ENCODE measurements around the gene COL24A1.

COL24A1 gene

DNA sequence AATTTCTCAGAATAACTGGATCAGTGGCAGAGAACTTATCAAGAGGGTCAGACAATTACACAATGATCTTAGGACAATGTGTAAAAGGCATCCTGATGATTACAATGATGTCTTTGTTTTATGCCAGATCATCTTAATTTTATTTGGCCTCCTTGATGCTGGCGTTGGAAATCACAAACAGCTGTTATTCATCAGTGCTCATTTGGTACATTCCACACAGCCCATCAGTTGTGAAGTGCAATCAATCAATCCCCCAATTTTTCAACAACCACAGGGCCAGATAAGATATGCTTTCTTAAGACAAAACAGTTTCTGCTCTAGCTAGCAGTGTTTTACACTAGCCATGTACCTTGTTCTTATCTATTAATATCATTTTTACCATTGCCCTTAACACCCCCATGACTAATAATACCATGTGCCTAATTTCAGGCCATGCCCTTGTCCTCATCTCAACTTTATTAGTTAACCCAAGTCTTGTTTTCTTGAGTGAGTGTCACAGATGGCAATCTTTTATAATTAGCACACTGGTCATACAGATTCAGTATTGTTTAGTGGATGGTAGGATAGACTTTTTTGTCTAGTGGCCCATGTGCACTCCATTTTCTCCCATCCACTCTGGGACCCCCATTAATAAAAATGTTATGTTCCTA lies 40.8 kb upstream of the COL24A1 start:
- H2AK5ac ChIP-seq (ENCODE audit: low read length): no peak overlapping the region
- H2BK15ac ChIP-seq (replicated peaks; ENCODE audit: low read depth): no peak overlapping the region
- no peaks in the 10 kb centered on the region for H3K4me1 ChIP-seq (ENCODE audit: control insufficient read depth, low read depth, low read length)
- H3K27ac ChIP-seq (ENCODE audit: low read depth, low read length): no peak overlapping the region
- no peak overlapping the region for H4K5ac ChIP-seq (ENCODE audit: low read length)
- no peak overlapping the region for H4K8ac ChIP-seq (ENCODE audit: low read depth, low read length)
- H3K4me2 ChIP-seq (ENCODE audit: low read length): no peak overlapping the region
- H3K4me3 ChIP-seq (ENCODE audit: low read length): no peak overlapping the region
- no peak overlapping the region for H3K56ac ChIP-seq (ENCODE audit: low read length)
- no peaks in the 10 kb centered on the region for H3K36me3 ChIP-seq (ENCODE audit: control insufficient read depth, insufficient read depth, low read length)
- no peak overlapping the region for H3K4ac ChIP-seq (ENCODE audit: low read depth, low read length)
- H2BK5ac ChIP-seq (ENCODE audit: low read length): no peak overlapping the region
- no peaks in the 10 kb centered on the region for H3K79me1 ChIP-seq (ENCODE audit: low read length)
- H3K23ac ChIP-seq (ENCODE audit: low read length): no peak overlapping the region
- H3K18ac ChIP-seq (ENCODE audit: low read length): no peak overlapping the region
- H3K9ac ChIP-seq (ENCODE audit: low read length): no peak overlapping the region
- no CpG with 5 or more reads among the region's 1 CpG for WGBS (ENCODE audit: extremely low coverage, insufficient coverage, low lambda C conversion rate)
- H3K79me2 ChIP-seq (ENCODE audit: control insufficient read depth, insufficient read depth, low read length): no peaks in the 10 kb centered on the region
- no peaks in the 10 kb centered on the region for H3K27me3 ChIP-seq (ENCODE audit: insufficient read depth, low read length, poor library complexity)
- DNase-seq: no peak
- no peak overlapping the region for H2BK120ac ChIP-seq (ENCODE audit: low read depth, low read length)

DNA sequence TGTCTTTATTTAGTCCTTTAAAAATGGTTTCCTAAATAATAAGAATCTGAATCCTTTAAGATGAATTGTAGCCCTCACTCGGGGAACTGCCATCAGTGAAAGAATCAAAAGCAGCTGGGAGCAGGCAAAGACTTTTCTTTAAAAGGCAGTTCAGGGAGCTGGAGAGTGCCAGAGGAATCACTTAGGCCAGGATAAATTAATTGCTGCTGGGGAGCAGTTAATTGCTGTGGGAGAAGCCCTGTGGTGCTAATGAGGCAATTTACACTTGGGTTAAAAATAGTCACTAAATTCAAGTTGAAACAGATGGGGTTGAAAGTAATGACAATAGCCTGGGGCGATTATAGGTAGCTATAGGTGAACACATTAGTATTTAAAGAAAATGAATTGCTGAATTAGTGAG lies 38.7 kb upstream of the COL24A1 start:
- DNase-seq: peak; percentile 39
- H3K4me2 ChIP-seq (ENCODE audit: low read length): no peak overlapping the region
- no peak overlapping the region for H4K5ac ChIP-seq (ENCODE audit: low read length)
- no peak overlapping the region for H3K18ac ChIP-seq (ENCODE audit: low read length)
- no peak overlapping the region for H3K27ac ChIP-seq (ENCODE audit: low read depth, low read length)
- no peak overlapping the region for H2BK15ac ChIP-seq (replicated peaks; ENCODE audit: low read depth)
- H3K4me3 ChIP-seq (ENCODE audit: low read length): no peak overlapping the region
- H3K4ac ChIP-seq (ENCODE audit: low read depth, low read length): no peak overlapping the region
- H4K8ac ChIP-seq (ENCODE audit: low read depth, low read length): no peak overlapping the region
- H2BK120ac ChIP-seq (ENCODE audit: low read depth, low read length): no peak overlapping the region
- no peak overlapping the region for H3K9ac ChIP-seq (ENCODE audit: low read length)
- no peak overlapping the region for H3K56ac ChIP-seq (ENCODE audit: low read length)
- H3K4me1 ChIP-seq (ENCODE audit: control insufficient read depth, low read depth, low read length): no peaks in the 10 kb centered on the region
- no peak overlapping the region for H2BK5ac ChIP-seq (ENCODE audit: low read length)
- no peaks in the 10 kb centered on the region for H3K79me2 ChIP-seq (ENCODE audit: control insufficient read depth, insufficient read depth, low read length)
- H3K79me1 ChIP-seq (ENCODE audit: low read length): no peaks in the 10 kb centered on the region
- no peaks in the 10 kb centered on the region for H3K36me3 ChIP-seq (ENCODE audit: control insufficient read depth, insufficient read depth, low read length)
- H3K27me3 ChIP-seq (ENCODE audit: insufficient read depth, low read length, poor library complexity): no peaks in the 10 kb centered on the region
- WGBS (ENCODE audit: extremely low coverage, insufficient coverage, low lambda C conversion rate): no CpG with 5 or more reads among the region's 2 CpGs
- H3K23ac ChIP-seq (ENCODE audit: low read length): no peak overlapping the region
- no peak overlapping the region for H2AK5ac ChIP-seq (ENCODE audit: low read length)

DNA sequence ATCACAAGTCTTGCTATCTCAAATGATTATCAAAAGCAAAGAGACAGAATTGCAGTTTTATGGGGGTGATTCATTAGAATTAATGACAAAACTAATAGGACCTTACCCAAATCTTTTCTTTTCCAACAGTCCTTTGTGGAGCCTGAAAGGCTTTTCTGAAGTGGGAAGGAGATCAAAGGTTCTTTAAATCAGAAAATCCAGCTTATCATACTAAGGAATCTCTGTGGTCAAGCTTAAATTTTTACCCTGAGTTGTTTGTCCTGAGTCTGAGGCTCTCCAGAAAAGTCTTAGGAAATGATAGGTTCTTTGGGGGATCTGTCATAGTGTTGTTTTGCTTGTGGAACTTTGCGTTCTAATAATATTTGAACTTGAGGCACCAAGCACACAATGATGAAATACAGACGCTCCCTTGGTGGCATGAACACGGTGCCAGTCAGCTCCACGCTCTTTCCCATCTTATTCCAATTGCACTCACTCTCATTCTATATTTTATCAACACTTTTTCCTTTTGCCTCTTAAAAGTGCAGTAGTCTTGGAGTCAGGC lies 38.0 kb upstream of the COL24A1 start:
- Histone ChIP-seq H3K56ac (ENCODE audit: low read length) (no peak overlapping the region), H3K79me2 (ENCODE audit: control insufficient read depth, insufficient read depth, low read length) (no peaks in the 10 kb centered on the region), H3K27me3 (ENCODE audit: insufficient read depth, low read length, poor library complexity) (no peaks in the 10 kb centered on the region), H2BK5ac (ENCODE audit: low read length) (no peak overlapping the region), H2BK15ac (replicated peaks; ENCODE audit: low read depth) (no peak overlapping the region), H3K4me2 (ENCODE audit: low read length) (no peak overlapping the region), H4K8ac (ENCODE audit: low read depth, low read length) (no peak overlapping the region), H3K36me3 (ENCODE audit: control insufficient read depth, insufficient read depth, low read length) (no peaks in the 10 kb centered on the region), H3K23ac (ENCODE audit: low read length) (no peak overlapping the region), H2BK120ac (ENCODE audit: low read depth, low read length) (no peak overlapping the region), H3K4me3 (ENCODE audit: low read length) (no peak overlapping the region), H3K4ac (ENCODE audit: low read depth, low read length) (no peak overlapping the region), H3K27ac (ENCODE audit: low read depth, low read length) (no peak overlapping the region), H3K18ac (ENCODE audit: low read length) (no peak overlapping the region), H2AK5ac (ENCODE audit: low read length) (no peak overlapping the region), H3K4me1 (ENCODE audit: control insufficient read depth, low read depth, low read length) (no peaks in the 10 kb centered on the region), H3K79me1 (ENCODE audit: low read length) (no peaks in the 10 kb centered on the region), H4K5ac (ENCODE audit: low read length) (no peak overlapping the region), H3K9ac (ENCODE audit: low read length) (no peak overlapping the region)
- DNase-seq: no peak
- WGBS (ENCODE audit: extremely low coverage, insufficient coverage, low lambda C conversion rate): no CpG with 5 or more reads among the region's 4 CpGs

DNA sequence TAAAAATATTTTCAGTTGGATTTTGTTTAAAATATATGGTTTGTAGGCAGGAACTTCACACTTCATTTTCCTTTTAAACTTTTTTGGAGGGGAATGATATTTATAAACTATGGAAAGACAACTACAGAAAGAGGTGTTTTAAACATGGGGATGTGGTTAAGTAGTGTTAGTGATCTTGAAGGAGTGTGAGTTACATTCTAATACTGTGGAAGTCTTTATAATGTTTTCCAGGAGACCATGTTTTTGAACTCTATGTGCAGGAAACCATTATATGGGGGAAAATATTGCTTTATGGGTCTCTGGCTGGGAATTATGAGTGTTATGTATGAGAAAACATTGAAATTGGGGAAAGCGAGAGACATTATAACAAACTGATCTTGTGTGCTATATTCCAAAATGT lies 35.8 kb upstream of the COL24A1 start:
- H2BK5ac ChIP-seq (ENCODE audit: low read length): no peak overlapping the region
- WGBS (ENCODE audit: extremely low coverage, insufficient coverage, low lambda C conversion rate): no CpG with 5 or more reads among the region's 1 CpG

DNA sequence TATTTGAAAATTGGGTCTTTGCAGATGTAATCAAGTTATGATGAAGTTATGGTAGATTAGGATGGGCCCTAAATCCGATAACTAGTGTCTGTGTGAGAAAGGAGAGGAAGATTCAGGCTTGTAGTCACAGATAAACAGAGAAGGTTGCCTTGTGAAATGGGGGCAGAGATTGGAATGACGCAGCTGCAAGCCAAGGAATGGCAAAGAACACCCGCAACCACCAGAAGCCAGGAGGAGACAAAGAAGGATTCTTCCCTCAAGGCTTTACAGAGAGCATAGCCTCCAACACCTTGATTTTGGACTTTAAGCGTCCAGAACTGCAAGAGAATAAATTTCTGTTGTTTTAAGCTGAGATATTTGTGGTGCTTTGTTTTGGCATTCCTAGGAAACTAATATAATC lies 35.4 kb upstream of the COL24A1 start:
- Histone ChIP-seq H4K8ac (ENCODE audit: low read depth, low read length) (no peak overlapping the region), H3K18ac (ENCODE audit: low read length) (no peak overlapping the region), H3K23ac (ENCODE audit: low read length) (no peak overlapping the region), H2BK120ac (ENCODE audit: low read depth, low read length) (no peak overlapping the region), H3K4me1 (ENCODE audit: control insufficient read depth, low read depth, low read length) (no peaks in the 10 kb centered on the region), H2BK5ac (ENCODE audit: low read length) (no peak overlapping the region), H3K27ac (ENCODE audit: low read depth, low read length) (no peak overlapping the region), H3K4ac (ENCODE audit: low read depth, low read length) (no peak overlapping the region), H4K5ac (ENCODE audit: low read length) (no peak overlapping the region), H2BK15ac (replicated peaks; ENCODE audit: low read depth) (no peak overlapping the region), H3K4me3 (ENCODE audit: low read length) (no peak overlapping the region), H2AK5ac (ENCODE audit: low read length) (no peak overlapping the region), H3K4me2 (ENCODE audit: low read length) (no peak overlapping the region), H3K56ac (ENCODE audit: low read length) (no peak overlapping the region), H3K27me3 (ENCODE audit: insufficient read depth, low read length, poor library complexity) (no peaks in the 10 kb centered on the region), H3K9ac (ENCODE audit: low read length) (no peak overlapping the region), H3K79me2 (ENCODE audit: control insufficient read depth, insufficient read depth, low read length) (no peaks in the 10 kb centered on the region), H3K79me1 (ENCODE audit: low read length) (no peaks in the 10 kb centered on the region), H3K36me3 (ENCODE audit: control insufficient read depth, insufficient read depth, low read length) (no peaks in the 10 kb centered on the region)
- DNase-seq: no peak
- no CpG with 5 or more reads among the region's 4 CpGs for WGBS (ENCODE audit: extremely low coverage, insufficient coverage, low lambda C conversion rate)

More for the DNA sequence above, 35.8 kb upstream of the COL24A1 start:
- Histone ChIP-seq H3K27me3 (ENCODE audit: insufficient read depth, low read length, poor library complexity) (no peaks in the 10 kb centered on the region), H3K23ac (ENCODE audit: low read length) (no peak overlapping the region), H3K18ac (ENCODE audit: low read length) (no peak overlapping the region), H3K9ac (ENCODE audit: low read length) (no peak overlapping the region), H4K5ac (ENCODE audit: low read length) (no peak overlapping the region), H3K79me2 (ENCODE audit: control insufficient read depth, insufficient read depth, low read length) (no peaks in the 10 kb centered on the region), H3K36me3 (ENCODE audit: control insufficient read depth, insufficient read depth, low read length) (no peaks in the 10 kb centered on the region), H3K79me1 (ENCODE audit: low read length) (no peaks in the 10 kb centered on the region), H2BK120ac (ENCODE audit: low read depth, low read length) (no peak overlapping the region), H3K56ac (ENCODE audit: low read length) (no peak overlapping the region), H3K4ac (ENCODE audit: low read depth, low read length) (no peak overlapping the region), H2AK5ac (ENCODE audit: low read length) (no peak overlapping the region), H3K4me2 (ENCODE audit: low read length) (no peak overlapping the region), H3K4me1 (ENCODE audit: control insufficient read depth, low read depth, low read length) (no peaks in the 10 kb centered on the region), H4K8ac (ENCODE audit: low read depth, low read length) (no peak overlapping the region), H2BK15ac (replicated peaks; ENCODE audit: low read depth) (no peak overlapping the region), H3K4me3 (ENCODE audit: low read length) (no peak overlapping the region), H3K27ac (ENCODE audit: low read depth, low read length) (no peak overlapping the region)
- no peak for DNase-seq

DNA sequence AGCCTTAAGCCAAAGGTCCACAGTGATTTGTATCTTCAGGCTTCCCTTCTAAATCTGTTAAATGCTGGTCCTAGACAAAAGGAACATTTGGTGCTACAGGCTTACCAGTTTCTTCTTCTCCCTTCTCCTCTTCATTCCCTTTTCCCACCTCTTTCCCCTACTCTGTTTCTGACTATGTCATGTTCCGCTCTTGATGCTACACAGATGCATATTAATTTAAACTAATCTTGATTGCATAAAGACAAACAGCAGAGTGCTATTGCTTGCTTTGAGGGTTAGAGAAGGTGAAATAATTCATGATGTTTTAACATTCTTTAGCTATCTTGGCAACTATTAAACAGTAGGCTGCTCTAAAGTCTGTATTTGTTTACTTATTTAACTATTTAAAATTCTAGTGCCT lies 34.3 kb upstream of the COL24A1 start:
- DNase-seq: no peak
- no peak overlapping the region for H4K8ac ChIP-seq (ENCODE audit: low read depth, low read length)
- H3K79me1 ChIP-seq (ENCODE audit: low read length): no peaks in the 10 kb centered on the region
- no peak overlapping the region for H3K23ac ChIP-seq (ENCODE audit: low read length)
- no peaks in the 10 kb centered on the region for H3K27me3 ChIP-seq (ENCODE audit: insufficient read depth, low read length, poor library complexity)
- no peak overlapping the region for H3K4ac ChIP-seq (ENCODE audit: low read depth, low read length)
- no peak overlapping the region for H2BK15ac ChIP-seq (replicated peaks; ENCODE audit: low read depth)
- H2BK5ac ChIP-seq (ENCODE audit: low read length): no peak overlapping the region
- H3K27ac ChIP-seq (ENCODE audit: low read depth, low read length): no peak overlapping the region
- H3K9ac ChIP-seq (ENCODE audit: low read length): no peak overlapping the region
- H3K4me3 ChIP-seq (ENCODE audit: low read length): no peak overlapping the region
- no peak overlapping the region for H2AK5ac ChIP-seq (ENCODE audit: low read length)
- H2BK120ac ChIP-seq (ENCODE audit: low read depth, low read length): no peak overlapping the region
- H3K56ac ChIP-seq (ENCODE audit: low read length): no peak overlapping the region
- H3K36me3 ChIP-seq (ENCODE audit: control insufficient read depth, insufficient read depth, low read length): no peaks in the 10 kb centered on the region
- WGBS (ENCODE audit: extremely low coverage, insufficient coverage, low lambda C conversion rate): no CpG with 5 or more reads among the region's 1 CpG
- no peak overlapping the region for H4K5ac ChIP-seq (ENCODE audit: low read length)
- H3K79me2 ChIP-seq (ENCODE audit: control insufficient read depth, insufficient read depth, low read length): no peaks in the 10 kb centered on the region
- no peaks in the 10 kb centered on the region for H3K4me1 ChIP-seq (ENCODE audit: control insufficient read depth, low read depth, low read length)
- H3K4me2 ChIP-seq (ENCODE audit: low read length): no peak overlapping the region
- H3K18ac ChIP-seq (ENCODE audit: low read length): no peak overlapping the region

All from mesendoderm (in vitro differentiated cells).